CD4-positive, alpha-beta T cell treated with Interleukin-15 for 1 hour (primary cell): ENCODE measurements around the gene ARL8A.
"Not testable (repeated sequence)": the region's sequence is repeated elsewhere in the genome, so short reads cannot be mapped to it uniquely, and the experiment has no call there.

Experiments used
- DNase-seq: peaks from one replicate; pipeline ENCODE4 v3.0.0-alpha.2; 2020

ARL8A gene

GRCh38 chr1:202144402-202145067 lies at the start of gene ARL8A:
Gene ARL8A, minus strand, starts transcription at chr1:202144737. Its CDS starts 165 bp downstream, at chr1:202144572.
- DNase-seq = peak; percentile 73

GRCh38 chr1:202194328-202194648 lies 49.8 kb upstream of the ARL8A start:
- DNase-seq = no peak

GRCh38 chr1:202193614-202194327 lies 49.2 kb upstream of the ARL8A start, which contains the start of gene LGR6:
Gene LGR6, plus strand, starts transcription at chr1:202193799. Its CDS starts 191 bp downstream, at chr1:202193990.
- DNase-seq = no peak

- DNase-seq = peak; percentile 54
These were observed 48.5 kb upstream of the ARL8A start for GRCh38 chr1:202192770-202193613.

DNA sequence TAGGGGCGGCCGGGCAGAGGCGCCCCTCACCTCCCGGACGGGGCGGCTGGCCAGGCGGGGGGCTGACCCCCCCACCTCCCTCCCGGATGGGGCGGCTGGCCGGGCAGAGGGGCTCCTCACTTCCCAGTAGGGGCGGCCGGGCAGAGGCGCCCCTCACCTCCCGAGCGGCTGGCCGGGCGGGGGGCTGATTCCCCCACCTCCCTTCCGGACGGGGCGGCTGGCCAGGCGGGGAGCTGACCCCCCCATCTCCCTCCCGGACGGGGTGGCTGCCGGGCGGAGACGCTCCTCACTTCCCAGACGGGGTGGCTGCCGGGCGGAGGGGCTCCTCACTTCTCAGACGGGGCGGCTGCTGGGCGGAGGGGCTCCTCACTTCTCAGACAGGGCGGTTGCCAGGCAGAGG lies 46.9 kb upstream of the ARL8A start:
- not testable (repeated sequence) for DNase-seq

GRCh38 chr1:202189918-202190715 lies 45.6 kb upstream of the ARL8A start:
- no peak for DNase-seq

DNA sequence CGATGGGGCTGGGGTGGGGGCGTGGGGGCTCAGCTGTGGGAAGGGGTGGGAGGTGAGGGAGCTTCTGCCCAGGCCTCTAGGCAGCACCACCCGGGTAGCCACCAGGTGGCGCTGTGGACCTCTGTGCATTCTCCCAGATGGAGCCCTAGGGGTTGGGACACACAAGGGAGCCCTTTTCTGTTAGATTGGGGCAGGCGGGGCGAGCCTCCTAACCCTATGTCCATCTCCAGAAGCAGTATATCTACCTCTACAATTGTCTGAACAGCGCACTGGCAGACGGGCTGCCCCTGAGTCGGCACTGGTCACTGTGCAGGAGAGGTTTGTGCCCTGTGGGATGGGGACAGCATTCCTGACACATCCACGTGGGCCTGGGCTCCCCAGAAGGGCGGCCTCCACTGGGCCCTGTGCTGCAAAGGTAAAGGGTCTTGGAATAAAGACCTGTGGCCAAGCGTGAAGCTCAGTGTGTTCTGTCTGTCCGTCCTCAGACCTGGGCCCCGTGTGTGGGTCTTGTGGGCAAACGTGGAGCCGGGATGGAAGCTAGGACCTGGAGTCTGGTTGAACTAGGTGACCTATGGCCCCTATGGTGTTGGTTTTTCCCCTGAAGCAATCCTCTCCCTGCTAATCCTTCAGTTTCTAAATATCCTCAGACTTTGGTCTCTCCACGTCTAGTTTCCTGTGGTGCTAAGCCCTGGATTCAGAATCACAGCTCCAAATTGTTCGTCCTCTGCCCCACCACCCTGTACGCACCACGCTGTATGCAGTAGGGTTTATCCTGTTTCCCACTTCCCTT lies 44.7 kb upstream of the ARL8A start:
- peak; percentile 68 for DNase-seq

- DNase-seq = no peak
These were observed 43.3 kb upstream of the ARL8A start for GRCh38 chr1:202187697-202188407.

DNA sequence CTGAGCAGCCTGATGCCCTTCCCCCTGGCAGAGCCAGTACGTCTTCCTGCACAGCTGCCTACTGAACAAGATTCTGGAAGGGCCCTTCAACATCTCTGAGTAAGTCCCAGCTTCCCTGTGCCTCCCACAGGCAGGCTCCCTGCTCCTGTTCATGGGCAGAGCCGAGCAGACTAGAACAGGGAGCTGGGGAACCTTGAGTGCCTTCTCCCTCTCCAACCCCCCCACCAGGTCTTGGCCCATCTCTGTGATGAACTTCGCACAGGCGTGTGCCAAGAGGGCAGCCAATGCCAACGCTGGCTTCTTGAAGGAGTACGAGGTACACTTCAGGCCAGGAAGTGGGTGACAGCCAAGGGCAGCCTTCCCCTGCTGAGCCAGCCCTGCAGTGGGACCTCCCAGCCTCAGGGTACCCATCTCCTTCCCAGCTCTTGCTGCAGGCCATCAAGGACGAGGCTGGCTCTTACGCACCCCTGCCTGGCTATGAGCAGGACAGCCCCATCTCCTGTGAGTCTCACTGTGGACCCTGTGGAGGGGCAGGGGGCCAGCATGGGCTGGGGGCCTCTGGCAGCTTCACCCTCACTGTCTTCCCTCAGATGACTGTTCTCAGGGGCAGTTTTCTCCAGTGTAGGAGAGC lies 42.6 kb upstream of the ARL8A start:
- no peak for DNase-seq

GRCh38 chr1:202186327-202186726 lies 41.8 kb upstream of the ARL8A start:
- no peak for DNase-seq

- DNase-seq = peak; percentile 67
These were observed 40.4 kb upstream of the ARL8A start for GRCh38 chr1:202184750-202185460.

DNA sequence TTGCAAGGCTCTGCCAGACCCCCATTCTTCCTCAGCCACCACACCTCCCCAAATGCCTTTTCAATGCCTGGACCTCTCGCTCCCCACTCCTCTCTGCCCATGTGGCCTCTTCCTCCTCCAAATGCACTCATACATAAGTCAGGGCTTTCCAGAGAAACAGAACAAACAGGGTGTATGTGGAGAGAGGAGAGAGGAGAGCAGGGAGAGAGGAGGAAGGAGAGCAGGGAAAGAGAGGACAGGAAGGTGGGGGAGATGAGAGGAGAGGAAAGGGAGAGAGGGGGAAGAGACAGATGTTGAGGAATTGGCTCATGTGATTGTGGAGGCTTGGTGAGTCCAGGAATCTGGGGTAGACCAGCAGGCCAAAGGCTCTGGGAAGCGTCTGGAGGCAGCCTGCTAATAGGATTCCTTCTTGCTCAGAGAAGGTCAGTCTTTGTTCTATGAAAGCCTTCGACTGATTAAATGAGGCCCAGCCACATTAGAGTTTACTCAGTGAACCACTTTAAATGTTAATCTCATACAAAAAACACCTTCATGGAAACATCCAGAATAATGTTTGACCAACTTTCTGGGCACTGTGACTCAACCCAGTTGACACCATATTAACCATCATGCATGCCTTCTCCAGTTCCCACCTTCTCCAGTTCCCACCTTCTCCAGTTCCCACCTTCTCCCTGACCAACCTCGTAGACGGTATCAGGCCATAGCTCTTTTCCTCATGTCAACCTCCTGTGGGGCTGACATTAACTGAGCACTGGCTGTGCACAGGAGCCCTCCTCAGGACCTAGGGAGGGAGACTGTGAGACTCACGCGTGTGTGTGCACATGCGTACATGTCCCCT lies 37.7 kb upstream of the ARL8A start:
- no peak for DNase-seq

DNA sequence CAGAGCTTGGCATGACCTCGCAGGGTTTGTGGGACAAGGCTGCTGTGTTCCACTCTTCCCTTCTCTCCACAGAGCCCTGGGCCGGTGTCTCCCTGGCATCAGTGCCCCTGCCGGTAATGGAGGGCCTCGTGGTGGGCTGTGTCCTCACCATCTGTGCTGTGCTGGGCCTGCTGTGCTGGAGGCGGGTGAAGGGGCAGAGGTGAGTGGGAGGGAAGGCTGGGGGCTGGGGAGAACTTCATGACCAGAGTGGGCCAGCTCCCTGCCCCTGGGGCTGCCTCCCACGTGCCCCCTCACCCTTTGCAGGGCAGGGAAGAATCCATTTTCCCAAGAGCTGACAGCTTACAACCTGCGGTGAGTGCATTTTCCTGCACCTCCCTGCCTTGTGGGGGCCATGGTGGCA lies 37.0 kb upstream of the ARL8A start:
- no peak for DNase-seq

- not testable (repeated sequence) for DNase-seq
These were observed 36.2 kb upstream of the ARL8A start for GRCh38 chr1:202180751-202181139.

DNA sequence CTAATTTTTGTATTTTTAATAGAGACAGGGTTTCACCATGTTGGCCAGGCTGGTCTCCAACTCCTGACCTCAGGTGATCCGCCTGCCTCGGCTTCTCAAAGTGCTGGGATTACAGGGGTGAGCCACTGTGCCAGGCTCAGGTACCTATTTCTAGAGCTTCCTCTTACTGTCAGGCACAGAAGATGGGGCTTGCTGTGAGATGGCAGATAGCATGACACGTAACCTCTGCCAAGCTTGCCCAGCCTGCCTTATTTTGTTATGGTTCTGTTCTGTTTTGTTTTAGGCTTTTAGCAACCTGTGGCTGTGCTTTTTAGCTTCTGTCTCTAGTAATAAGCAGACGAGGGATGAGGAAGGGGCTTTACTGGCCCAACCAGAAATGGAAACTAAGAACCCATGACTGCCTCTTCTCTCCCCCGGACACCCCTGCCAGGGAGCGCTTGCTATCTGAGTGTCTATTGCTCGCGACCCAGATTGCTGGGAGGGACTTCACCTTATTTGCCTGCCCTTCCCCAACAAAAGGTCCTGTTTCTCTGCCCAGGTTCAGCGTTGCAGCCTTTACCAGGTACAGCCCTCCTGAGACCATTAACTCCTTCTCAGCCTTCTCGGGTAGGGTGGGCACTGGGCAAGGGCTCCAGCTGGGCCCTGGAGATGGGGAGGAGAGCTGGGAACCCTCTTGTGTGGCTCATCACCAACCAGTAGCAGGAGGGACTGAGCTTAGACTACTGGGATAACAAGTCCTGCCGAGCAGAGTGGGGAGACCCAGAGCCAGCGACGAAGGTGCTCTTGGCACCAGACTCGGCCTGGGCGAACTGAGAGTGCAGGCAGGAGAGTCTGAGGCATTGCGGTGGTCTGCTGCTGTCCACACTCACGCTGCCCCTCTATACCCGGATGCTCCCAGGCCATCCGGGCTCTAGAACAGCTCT lies 35.6 kb upstream of the ARL8A start:
- no peak for DNase-seq

- DNase-seq = no peak
These were observed 32.7 kb upstream of the ARL8A start for GRCh38 chr1:202176949-202177927.

GRCh38 chr1:202173993-202174392 lies 29.5 kb upstream of the ARL8A start:
- no peak for DNase-seq
